C4-2B (cell line): ENCODE data around the gene FAM83D.

Experiments used
- ZFX ChIP-seq: fragments of 450-650 bp; IDR thresholded peaks from 2 replicates; pipeline ENCODE4 v1.6.1; 2017
- TF ChIP-seq, protein P1 (sequence below): fragments of 450-650 bp; conservative IDR thresholded peaks from 2 replicates; pipeline ENCODE4 v1.5.1; 2017; ENCODE audit warnings: mild to moderate bottlenecking

- TF ChIP-seq, protein P1, sequence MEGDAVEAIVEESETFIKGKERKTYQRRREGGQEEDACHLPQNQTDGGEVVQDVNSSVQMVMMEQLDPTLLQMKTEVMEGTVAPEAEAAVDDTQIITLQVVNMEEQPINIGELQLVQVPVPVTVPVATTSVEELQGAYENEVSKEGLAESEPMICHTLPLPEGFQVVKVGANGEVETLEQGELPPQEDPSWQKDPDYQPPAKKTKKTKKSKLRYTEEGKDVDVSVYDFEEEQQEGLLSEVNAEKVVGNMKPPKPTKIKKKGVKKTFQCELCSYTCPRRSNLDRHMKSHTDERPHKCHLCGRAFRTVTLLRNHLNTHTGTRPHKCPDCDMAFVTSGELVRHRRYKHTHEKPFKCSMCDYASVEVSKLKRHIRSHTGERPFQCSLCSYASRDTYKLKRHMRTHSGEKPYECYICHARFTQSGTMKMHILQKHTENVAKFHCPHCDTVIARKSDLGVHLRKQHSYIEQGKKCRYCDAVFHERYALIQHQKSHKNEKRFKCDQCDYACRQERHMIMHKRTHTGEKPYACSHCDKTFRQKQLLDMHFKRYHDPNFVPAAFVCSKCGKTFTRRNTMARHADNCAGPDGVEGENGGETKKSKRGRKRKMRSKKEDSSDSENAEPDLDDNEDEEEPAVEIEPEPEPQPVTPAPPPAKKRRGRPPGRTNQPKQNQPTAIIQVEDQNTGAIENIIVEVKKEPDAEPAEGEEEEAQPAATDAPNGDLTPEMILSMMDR: no peak
- no peak; the same call in none of the 2 replicates for TF ChIP-seq ZFX
Measured at GRCh38 chr20:38926934-38927616, 858 bp downstream of the FAM83D start.
